ENCODE results near the gene ADARB1. TPM values are rescaled to one million over a fixed set of nuclear protein-coding genes. Genes with fewer than 3 reads are reported as not detected.
"Not testable (repeated sequence)": the region's sequence is repeated elsewhere in the genome, so short reads cannot be mapped to it uniquely, and the experiment has no call there.

ADARB1 gene
- total RNA-seq, 2 experiments from 2014 or later, result 27.5 to 28.6 TPM

DNA sequence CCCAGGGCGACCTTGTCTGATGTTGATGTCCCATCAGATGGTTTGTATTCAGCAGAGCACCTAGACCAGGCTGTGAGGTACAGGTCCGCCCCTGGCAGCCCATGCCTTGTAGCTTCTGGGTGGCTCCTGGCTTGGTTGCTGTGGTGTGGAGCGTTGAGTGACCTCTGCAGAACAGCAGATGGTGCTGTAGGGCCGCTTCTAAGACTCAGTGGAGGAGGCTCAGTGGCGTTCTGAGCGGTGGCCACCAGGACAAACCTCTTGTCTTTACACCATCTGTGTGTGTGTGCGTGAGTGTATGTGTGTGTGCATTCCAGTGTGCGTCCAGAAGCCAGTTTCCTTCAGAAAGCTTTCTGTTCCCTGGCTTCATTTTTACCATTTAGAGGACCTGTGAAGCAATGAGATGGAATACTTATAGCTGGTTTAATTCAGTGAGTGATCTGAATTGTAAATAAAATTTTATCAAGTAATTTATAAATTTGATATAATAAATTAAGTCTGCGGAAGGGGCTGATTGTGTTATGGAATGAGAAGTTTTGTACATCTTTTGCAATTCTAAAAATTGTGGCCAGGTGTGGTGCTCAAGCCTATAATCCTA, 66.1 kb downstream of the ADARB1 start:
- no peaks in the 10 kb centered on the region for H3K27me3 Mint-ChIP-seq
- H3K27ac Mint-ChIP-seq, result no peak overlapping the region
- H3K36me3 Mint-ChIP-seq (ENCODE audit: low read depth), result peaks cover 35% of the 10 kb centered on the region
- peaks cover 12% of the 10 kb centered on the region for H3K4me1 ChIP-seq (ENCODE audit: insufficient read depth, low read length)
- ChIA-PET CTCF (interaction anchor here (0.7 to 3.3 kb wide), 5 partner anchors 12 to 200 kb away, joined by 3 to 12 read pairs (median 4); partner anchors contain the start of gene SLX9), POLR2A (no interaction called here)
- H3K4me1 Mint-ChIP-seq (ENCODE audit: low read depth), result peaks cover 21% of the 10 kb centered on the region
- intact Hi-C loops (cut with DNase I, micrococcal nuclease), result loop anchor here in 1 of 2 experiments (1.0 to 2.0 kb wide), 2 partner anchors 299 to 680 kb away; no protein-coding TSS in a partner anchor
- TF ChIP-seq CTCF (IDR thresholded peaks at IDR 0.05), result peak; percentile 48
- H3K4me3 Mint-ChIP-seq, result no peak overlapping the region
- no peaks in the 10 kb centered on the region for H3K9me3 Mint-ChIP-seq
- H3K27ac ChIP-seq (ENCODE audit: low read depth in 1 of 2, low read length in 2 of 2), result no peak overlapping the region
- peaks cover 6% of the 10 kb centered on the region for H3K36me3 ChIP-seq (ENCODE audit: insufficient read depth, low read length)
- no peak overlapping the region for H3K4me3 ChIP-seq (ENCODE audit: low read length)
- no peaks in the 10 kb centered on the region for H3K9me3 ChIP-seq (ENCODE audit: control insufficient read depth in 1 of 2, insufficient read depth in 1 of 2, low read length in 2 of 2)
- no peaks in the 10 kb centered on the region for H3K27me3 ChIP-seq (ENCODE audit: control insufficient read depth in 1 of 2, insufficient read depth in 2 of 2, low read length in 2 of 2)
- peak; percentile 93 for ATAC-seq (ENCODE audit: poor library complexity)
- DNase-seq, result peak; percentile 30 to 83 (median 50)

- peaks cover 21% of the 10 kb centered on the region for H3K4me1 Mint-ChIP-seq (ENCODE audit: low read depth)
- peaks cover 38% of the 10 kb centered on the region for H3K36me3 Mint-ChIP-seq (ENCODE audit: low read depth)
- H3K27ac ChIP-seq (ENCODE audit: low read depth in 1 of 2, low read length in 2 of 2); H3K4me3 Mint-ChIP-seq; H3K27me3 Mint-ChIP-seq; DNase-seq; POLR2A ChIA-PET; H3K27ac Mint-ChIP-seq; ATAC-seq (ENCODE audit: poor library complexity); H3K27me3 ChIP-seq (ENCODE audit: control insufficient read depth in 1 of 2, insufficient read depth in 2 of 2, low read length in 2 of 2); H3K9me3 Mint-ChIP-seq; H3K9me3 ChIP-seq (ENCODE audit: control insufficient read depth in 1 of 2, insufficient read depth in 1 of 2, low read length in 2 of 2); H3K4me3 ChIP-seq (ENCODE audit: low read length): not testable (repeated sequence)
- peaks cover 12% of the 10 kb centered on the region for H3K4me1 ChIP-seq (ENCODE audit: insufficient read depth, low read length)
- CTCF ChIA-PET, result interaction anchor here (1.2 to 3.3 kb wide), 4 partner anchors 11 to 201 kb away, joined by 3 to 12 read pairs (median 6); partner anchors contain the start of gene SLX9
- H3K36me3 ChIP-seq (ENCODE audit: insufficient read depth, low read length), result peaks cover 10% of the 10 kb centered on the region
- intact Hi-C loops (cut with DNase I, micrococcal nuclease), result loop anchor here in 1 of 2 experiments (1.0 to 2.0 kb wide), 2 partner anchors 298 to 680 kb away; no protein-coding TSS in a partner anchor
Measured at GRCh38 chr21:45140944-45141343, 66.6 kb downstream of the ADARB1 start.

DNA sequence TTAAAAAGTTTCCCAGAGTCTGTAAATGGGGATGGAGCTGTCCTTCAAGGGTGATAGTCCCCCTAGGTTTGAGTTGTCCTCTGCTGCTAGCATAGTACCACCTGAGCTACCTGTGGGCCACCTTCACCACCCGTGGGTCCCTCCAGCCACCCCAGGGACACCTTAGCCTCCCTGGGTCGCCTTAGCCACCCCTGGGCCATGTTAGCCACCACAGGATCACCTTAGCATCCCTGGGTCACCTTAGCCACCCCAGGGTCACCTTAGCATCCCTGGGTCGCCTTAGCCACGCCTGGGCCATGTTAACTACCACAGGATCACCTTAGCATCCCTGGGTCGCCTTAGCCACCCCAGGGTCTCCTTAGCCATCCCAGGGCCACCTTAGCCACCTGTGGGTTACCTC, 67.1 kb downstream of the ADARB1 start:
- H3K9me3 Mint-ChIP-seq, result no peaks in the 10 kb centered on the region
- H3K27ac ChIP-seq (ENCODE audit: low read depth in 1 of 2, low read length in 2 of 2), result no peak overlapping the region
- H3K4me1 ChIP-seq (ENCODE audit: insufficient read depth, low read length), result peaks cover 12% of the 10 kb centered on the region
- H3K27me3 ChIP-seq (ENCODE audit: control insufficient read depth in 1 of 2, insufficient read depth in 2 of 2, low read length in 2 of 2), result no peaks in the 10 kb centered on the region
- no peaks in the 10 kb centered on the region for H3K27me3 Mint-ChIP-seq
- POLR2A ChIA-PET, result no interaction called here
- peaks cover 21% of the 10 kb centered on the region for H3K4me1 Mint-ChIP-seq (ENCODE audit: low read depth)
- TF ChIP-seq CTCF (IDR thresholded peaks at IDR 0.05), result no peak
- no peak overlapping the region for H3K4me3 Mint-ChIP-seq
- no peak for ATAC-seq (ENCODE audit: poor library complexity)
- H3K27ac Mint-ChIP-seq, result no peak overlapping the region
- CTCF ChIA-PET, result interaction anchor here (1.8 to 3.3 kb wide), 2 partner anchors 11 to 13 kb away, joined by 8 to 12 read pairs; no protein-coding TSS in a partner anchor
- H3K36me3 Mint-ChIP-seq (ENCODE audit: low read depth), result peaks cover 44% of the 10 kb centered on the region
- H3K9me3 ChIP-seq (ENCODE audit: control insufficient read depth in 1 of 2, insufficient read depth in 1 of 2, low read length in 2 of 2), result no peaks in the 10 kb centered on the region
- no peak for DNase-seq
- intact Hi-C loops (cut with DNase I, micrococcal nuclease), result loop anchor here in 1 of 2 experiments (2.0 kb wide), 1 partner anchor 679 kb away; no protein-coding TSS in a partner anchor
- peaks cover 8% of the 10 kb centered on the region for H3K36me3 ChIP-seq (ENCODE audit: insufficient read depth, low read length)
- H3K4me3 ChIP-seq (ENCODE audit: low read length), result no peak overlapping the region

All from CD4-positive, alpha-beta T cell (primary cell).